ENCODE results near the gene AOAH.

The AOAH gene

DNA sequence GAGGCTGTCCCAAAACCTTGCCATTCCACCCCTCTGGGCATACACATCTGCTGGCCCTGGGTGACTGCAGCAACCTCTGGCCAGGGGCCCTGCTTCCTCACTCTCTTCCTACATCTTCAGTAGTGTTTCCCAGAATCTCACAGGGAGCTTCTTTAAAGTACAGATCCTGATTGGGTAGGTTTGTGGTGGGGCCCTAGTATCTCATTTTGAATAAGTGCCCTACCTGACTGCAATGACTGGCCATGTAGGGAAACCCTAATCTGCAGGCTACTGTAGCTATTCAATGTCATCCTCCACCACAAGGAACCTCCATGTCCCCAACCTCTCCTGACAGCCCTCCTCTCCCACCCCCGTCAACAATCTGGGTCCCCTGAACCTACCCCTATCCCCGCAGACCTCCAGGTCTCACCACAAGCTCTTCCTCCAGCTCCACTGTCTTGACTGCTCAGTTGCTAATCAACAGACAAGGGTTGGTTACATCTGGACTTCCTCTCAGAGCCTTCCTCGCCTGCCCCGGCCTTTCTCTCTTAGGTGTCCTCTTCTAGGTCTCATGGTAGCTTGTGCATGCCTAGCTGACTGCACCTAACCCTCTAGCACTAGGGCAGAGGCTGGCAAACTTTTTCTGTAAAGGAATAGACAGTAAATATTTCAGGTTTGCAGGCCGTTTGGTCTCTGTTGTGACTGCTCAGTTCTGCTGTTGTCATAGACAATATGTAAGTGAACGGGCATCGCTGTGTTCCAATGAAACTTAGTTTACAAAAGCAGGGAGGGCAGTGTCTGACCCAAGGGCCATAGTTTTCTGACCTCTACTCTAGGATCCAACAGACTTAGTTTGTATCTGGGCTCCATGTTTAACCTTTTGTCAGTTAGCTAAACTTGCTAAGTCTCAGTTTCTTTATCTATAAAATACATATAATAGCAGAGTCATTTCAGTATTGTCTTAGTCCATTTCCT lies 121.1 kb downstream of the AOAH start:
- DNase-seq = no peak

DNA sequence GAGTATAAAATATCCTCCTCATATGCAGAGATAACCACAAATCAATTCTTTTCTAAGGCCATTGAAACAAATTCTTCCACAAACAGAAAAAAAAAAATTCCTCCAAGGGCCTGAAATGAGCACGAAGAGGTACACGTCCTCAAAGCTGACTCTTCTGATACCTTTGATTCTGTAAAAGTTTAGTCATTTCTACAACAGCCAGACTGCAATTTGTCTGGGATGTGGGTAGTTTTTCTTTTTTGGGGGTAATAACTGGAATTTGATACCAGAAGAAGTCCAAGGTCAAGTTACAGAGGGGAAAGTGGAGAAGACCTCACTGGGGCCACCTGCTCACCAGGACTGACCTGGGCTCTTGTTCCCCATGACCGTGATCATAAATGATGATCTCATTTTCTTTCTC lies 121.8 kb downstream of the AOAH start:
- no peak for DNase-seq

- no peak for DNase-seq
Measured at GRCh38 chr7:36601601-36602000, 122.7 kb downstream of the AOAH start.

DNA sequence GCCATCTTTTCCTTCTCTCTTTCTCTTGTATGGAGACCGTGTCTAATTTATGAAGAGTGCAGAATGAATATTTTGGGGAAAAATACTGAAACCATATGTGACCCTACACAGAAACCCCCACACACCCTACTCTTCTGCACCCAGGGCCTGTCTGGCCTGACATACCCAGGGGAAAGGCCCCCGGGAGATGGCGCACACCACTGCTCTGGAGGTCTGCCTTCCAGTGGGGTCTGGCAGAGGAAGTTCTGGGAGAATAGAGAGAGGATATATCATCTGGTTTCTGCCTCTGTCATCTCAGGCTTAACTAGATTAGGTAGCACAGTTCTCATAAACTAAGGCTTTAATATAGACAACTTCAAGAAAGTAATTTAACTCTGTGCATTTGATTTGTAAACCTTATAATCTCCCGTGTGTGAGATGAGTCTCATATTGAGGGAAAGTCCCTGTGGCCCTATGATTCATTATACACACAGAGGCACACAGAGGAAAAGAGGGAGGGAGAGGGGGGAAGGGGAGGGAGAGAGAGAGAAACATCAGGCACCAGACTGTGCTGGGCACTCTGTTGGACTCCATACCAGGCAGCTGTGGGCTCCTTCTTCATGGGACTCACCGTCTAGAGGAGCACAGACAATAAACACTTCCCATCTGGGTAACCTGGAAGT lies 123.3 kb downstream of the AOAH start:
- peak in 2 of 51 donors; percentile 5 to 20 for DNase-seq

GRCh38 chr7:36600314-36600682 lies 124.0 kb downstream of the AOAH start:
- no peak for DNase-seq

DNA sequence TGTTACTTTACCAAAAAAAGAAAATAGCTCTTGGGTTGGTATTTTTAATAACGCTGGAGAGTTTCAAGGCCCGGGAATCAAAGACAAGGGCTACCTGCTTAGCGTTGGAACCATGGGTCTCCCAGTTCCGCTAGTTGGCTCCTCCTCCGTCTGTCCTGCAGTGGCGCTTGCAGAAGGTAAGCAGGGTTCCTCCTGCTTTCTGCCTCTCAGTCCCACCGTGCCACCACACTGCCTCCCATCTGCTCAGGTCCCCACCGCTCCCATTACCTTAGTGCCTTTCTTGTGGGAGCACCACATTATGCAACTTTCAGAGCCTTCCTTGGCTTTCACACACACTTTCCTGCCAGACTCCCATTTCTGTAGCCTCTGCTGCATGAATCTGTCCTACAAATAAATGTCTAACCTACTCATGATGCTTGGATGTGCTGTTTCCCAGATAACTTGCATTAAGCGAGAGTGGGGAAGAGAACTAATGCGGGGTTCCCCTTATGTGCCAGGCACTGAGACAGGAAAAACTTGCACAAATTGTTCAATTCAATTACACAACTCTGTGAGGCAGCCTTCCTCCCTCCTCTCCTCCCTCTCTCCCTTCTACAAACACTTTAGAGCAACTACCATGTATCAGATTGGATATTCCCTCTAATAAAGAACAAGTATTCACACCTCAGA lies 124.5 kb downstream of the AOAH start:
- no peak for DNase-seq

GRCh38 chr7:36598054-36598674 lies 126.1 kb downstream of the AOAH start:
- no peak for DNase-seq

DNA sequence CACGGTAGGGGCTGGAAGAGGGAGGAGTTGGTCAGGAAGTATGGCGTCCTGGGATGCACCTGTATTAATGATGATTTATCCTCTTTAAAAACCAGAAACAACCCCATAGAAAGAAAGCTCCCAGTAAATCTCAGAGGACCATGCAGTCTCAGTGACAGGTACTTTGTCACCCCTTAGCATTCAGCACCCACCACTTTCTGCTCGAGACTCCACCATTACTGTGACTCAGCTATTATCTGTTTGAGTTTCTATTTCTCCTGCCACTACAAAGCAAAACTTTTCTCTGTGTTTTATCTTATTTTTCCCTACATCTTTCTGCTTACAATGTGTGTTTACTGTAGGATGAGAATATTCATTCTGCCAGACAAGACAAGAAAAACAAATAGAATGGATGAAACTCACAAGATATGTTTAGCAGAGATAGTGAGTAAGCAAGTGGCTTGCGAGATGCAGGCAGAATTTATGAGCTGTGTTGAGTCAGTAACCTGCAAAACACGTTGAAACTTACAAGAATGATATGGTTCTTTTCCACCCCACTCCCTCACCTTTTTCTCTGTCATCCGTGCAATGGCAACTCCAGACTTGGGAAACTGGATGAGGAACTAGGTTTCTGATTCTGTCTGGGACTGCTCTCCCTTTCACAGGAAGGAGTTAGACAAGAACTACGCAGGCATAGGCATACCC lies 127.1 kb downstream of the AOAH start:
- no peak for DNase-seq

- no peak for DNase-seq
Measured at GRCh38 chr7:36594445-36594844, 129.8 kb downstream of the AOAH start.

DNA sequence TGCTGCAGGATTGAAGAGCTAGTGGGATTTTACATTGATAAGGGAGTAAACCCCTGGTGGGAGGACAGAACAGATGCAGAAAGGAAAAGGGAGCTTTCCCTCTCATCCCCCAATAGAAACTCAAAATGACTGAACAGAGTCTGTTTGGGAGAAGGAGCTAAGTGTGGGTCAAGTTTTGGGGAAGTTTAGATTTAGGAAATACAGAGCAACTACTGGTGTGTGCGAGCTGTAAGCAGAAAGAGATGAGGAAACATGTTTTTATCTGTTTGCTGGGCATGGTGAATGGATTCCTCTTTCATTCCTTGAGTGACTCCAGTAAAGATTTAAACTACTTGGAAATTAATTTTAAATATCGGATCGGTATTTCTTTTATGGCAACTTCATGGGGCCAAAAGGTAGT lies 132.7 kb downstream of the AOAH start:
- no peak for DNase-seq

GRCh38 chr7:36589391-36589790 lies 134.9 kb downstream of the AOAH start:
- no peak for DNase-seq

DNA sequence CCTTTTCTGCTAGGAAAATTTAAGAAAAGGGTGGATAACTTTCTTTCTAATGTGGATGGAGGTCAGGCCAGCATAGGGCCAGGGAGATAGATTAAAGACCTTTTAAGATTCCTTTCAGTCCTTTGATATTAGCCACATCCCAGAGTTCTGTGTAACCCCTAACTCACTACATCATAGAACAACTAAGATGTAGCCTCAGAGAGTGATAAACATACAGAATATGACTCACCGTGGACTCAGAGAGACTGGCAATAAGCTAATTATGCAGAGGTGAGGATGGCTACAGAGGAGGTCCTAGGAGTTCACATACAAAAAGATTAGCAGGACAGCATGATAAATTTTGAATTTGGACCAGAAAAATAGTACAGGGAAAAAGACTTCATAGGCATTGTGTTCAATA lies 141.0 kb downstream of the AOAH start:
- DNase-seq = no peak

DNA sequence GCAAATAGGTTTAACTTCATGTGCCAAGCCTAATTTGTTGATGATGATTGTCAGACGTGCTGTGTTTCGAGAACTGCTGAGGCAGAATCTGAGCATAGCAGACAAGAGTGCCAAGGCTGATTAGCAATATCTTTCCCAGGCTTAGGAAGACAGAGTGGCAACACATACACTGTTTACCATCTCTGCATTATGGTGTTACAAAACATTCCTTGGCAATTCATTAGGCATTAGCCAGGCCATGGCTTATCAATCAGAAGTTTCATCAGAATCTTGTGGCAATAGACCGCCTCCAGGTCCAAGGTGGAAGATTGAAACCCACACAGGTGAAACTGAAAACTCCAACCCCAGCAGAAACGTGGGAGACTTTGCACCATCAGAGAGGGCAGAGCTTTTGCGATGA lies 148.5 kb downstream of the AOAH start:
- DNase-seq = no peak

GRCh38 chr7:36573066-36573465 lies 151.2 kb downstream of the AOAH start:
- DNase-seq = no peak

GRCh38 chr7:36571190-36571560 lies 153.1 kb downstream of the AOAH start:
- DNase-seq = no peak

- no peak for DNase-seq
Measured at GRCh38 chr7:36570528-36571189, 153.6 kb downstream of the AOAH start.

DNA sequence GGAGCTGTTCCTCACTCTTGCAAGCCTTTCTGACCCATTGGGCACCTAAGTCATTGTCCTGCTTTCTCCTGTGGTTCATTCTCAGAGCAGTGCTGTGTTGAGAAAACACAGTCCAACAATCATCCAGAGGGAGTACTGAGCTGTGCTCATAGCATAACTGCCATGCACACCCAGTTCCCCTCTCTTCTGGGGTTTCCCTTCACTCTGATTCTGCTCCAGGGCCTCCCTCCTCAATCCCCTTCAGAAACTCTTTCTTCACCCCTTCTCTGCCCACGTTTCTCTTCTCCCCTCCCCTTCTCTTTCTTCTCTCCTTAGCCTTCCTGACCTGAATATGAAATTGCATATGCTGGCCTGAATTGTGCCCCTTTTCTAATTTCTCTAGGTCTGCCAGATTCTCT lies 155.8 kb downstream of the AOAH start:
- DNase-seq = no peak

GRCh38 chr7:36567699-36568451 lies 156.4 kb downstream of the AOAH start:
- no peak for DNase-seq

GRCh38 chr7:36565792-36566356 lies 158.4 kb downstream of the AOAH start:
- no peak for DNase-seq

DNA sequence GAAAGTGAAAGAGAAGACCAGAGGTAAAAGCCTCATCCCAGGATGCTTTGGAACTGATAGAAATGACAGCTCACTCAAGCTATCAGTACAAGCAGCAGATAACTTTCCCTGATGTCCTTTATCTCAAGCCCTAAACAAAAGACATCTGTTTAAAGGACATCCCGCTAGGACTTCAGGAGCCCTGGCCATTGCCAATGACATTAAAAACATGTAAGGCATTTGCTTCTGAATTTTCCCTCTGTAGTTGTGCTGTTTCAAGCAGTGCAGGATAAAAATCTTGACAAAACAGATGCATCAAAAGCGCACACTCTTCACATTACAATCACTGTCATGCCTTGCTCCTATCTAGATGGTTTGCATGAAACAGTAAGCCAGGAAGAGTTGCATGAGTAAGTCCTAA lies 159.8 kb downstream of the AOAH start:
- DNase-seq = no peak
